Neural crest cell (in vitro differentiated cells): ENCODE data around the gene FAM227B. TPM values are rescaled to one million over a fixed set of nuclear protein-coding genes. Genes with fewer than 3 reads are reported as not detected.
A peak's percentile ranks its signal among the peaks of the same experiment; 100 is the strongest.

Experiments used
- DNase-seq: peaks from one replicate; pipeline ENCODE4 v3.0.0; 2021; ENCODE audit warnings: low read depth, mixed read lengths, low spot score
- H3K27ac Mint-ChIP-seq: one replicate; pipeline ENCODE4 v1.8.0; 2021; ENCODE audit warnings: mild to moderate bottlenecking, mixed read lengths; ENCODE audit not compliant: unreplicated experiment
- H3K27me3 Mint-ChIP-seq: 2 replicates; pipeline ENCODE4 v1.8.0; 2021; ENCODE audit warnings: low read depth, mild to moderate bottlenecking, mixed read lengths
- H3K36me3 Mint-ChIP-seq: 2 replicates; pipeline ENCODE4 v1.8.0; 2021; ENCODE audit warnings: low read depth, mild to moderate bottlenecking, mixed read lengths
- H3K4me1 Mint-ChIP-seq: 2 replicates; pipeline ENCODE4 v1.8.0; 2021; ENCODE audit warnings: mixed read lengths
- H3K4me3 Mint-ChIP-seq: one replicate; pipeline ENCODE4 v1.8.0; 2021; ENCODE audit warnings: mild to moderate bottlenecking, mixed read lengths
- H3K9me3 Mint-ChIP-seq: 2 replicates; pipeline ENCODE4 v1.8.0; 2021; ENCODE audit warnings: mixed read lengths
- total RNA-seq: library from RNA; stranded (reverse); gene quantifications from 2 replicates; pipeline ENCODE4 v1.2.1, GENCODE V29; 2021
- TF ChIP-seq, protein P1 (sequence below): fragments of 200-600 bp; sonication (generic); conservative IDR thresholded peaks from 2 replicates; pipeline ENCODE4 v1.5.0; 2021; ENCODE audit warnings: antibody characterized with exemption, mild to moderate bottlenecking

The FAM227B gene
- total RNA-seq, 1 donor from 2014 or later = 9.0 TPM

DNA sequence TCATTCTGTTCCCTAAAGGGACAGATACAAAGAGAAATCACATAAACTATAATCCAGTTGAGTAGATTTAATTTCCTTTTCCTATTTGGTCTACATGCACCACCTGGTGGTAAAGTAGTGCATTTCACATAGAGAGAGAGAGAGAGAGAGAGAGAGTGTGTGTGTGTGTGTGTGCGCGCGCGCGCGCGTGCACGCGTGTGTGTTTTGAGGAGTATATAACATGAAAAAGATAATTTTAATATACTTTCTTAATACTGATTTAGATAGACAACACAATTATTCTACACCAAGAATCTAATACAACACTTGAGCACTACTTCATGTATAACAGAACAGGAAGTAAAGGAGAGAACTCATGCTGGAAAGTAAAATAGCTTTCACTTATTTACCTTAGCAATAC is 198.6 kb downstream of the FAM227B start:
- H3K27ac Mint-ChIP-seq = no peak overlapping the region
- no peak overlapping the region for H3K4me3 Mint-ChIP-seq
- no peaks in the 10 kb centered on the region for H3K36me3 Mint-ChIP-seq
- H3K9me3 Mint-ChIP-seq = no peaks in the 10 kb centered on the region
- H3K4me1 Mint-ChIP-seq = no peaks in the 10 kb centered on the region
- peak; percentile 35 for DNase-seq
- H3K27me3 Mint-ChIP-seq = no peaks in the 10 kb centered on the region
- TF ChIP-seq, protein P1, sequence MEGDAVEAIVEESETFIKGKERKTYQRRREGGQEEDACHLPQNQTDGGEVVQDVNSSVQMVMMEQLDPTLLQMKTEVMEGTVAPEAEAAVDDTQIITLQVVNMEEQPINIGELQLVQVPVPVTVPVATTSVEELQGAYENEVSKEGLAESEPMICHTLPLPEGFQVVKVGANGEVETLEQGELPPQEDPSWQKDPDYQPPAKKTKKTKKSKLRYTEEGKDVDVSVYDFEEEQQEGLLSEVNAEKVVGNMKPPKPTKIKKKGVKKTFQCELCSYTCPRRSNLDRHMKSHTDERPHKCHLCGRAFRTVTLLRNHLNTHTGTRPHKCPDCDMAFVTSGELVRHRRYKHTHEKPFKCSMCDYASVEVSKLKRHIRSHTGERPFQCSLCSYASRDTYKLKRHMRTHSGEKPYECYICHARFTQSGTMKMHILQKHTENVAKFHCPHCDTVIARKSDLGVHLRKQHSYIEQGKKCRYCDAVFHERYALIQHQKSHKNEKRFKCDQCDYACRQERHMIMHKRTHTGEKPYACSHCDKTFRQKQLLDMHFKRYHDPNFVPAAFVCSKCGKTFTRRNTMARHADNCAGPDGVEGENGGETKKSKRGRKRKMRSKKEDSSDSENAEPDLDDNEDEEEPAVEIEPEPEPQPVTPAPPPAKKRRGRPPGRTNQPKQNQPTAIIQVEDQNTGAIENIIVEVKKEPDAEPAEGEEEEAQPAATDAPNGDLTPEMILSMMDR = peak; percentile 84

DNA sequence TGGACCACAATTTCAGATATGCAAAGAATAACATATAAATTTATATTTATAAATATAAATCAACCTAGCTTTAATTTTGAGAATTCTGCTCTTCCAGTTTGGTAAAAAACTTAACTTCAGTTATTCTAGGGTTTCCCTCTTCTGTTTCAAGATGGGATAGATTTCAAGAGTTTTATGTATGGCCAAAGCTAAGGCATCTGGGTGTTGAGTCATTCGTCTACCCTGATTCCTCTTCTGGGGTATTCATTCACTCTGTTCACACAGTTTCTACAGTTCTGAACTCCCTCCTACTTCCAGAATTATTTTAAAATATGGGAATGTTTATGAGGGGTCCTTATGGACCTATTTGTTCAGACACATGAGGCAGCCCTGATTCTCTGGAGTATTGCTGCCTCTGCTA is 201.8 kb downstream of the FAM227B start:
- no peak overlapping the region for H3K27ac Mint-ChIP-seq
- H3K27me3 Mint-ChIP-seq = no peaks in the 10 kb centered on the region
- TF ChIP-seq, protein P1 = no peak
- no peak overlapping the region for H3K4me3 Mint-ChIP-seq
- no peak for DNase-seq
- H3K9me3 Mint-ChIP-seq = peaks cover 3% of the 10 kb centered on the region
- no peaks in the 10 kb centered on the region for H3K4me1 Mint-ChIP-seq
- no peaks in the 10 kb centered on the region for H3K36me3 Mint-ChIP-seq

DNA sequence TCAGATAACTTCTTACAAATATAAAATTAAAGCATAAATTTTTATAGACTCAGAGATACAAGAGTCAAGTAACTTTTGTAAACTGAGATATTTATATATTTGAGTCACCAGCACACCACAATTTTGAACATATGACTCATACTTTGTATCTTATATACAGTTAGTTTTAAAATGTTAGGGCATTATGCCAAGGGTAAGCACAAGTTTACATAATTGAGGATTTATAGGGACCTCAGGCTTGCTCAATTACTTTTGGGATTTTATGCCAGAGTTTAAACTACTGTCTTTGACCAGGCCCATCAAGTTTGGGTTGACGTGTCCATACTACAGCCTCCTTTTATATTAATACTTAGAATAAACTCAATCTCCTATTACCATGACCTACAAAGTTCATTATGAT is 205.0 kb downstream of the FAM227B start:
- H3K4me3 Mint-ChIP-seq = no peak overlapping the region
- H3K27ac Mint-ChIP-seq = no peak overlapping the region
- DNase-seq = no peak
- TF ChIP-seq, protein P1 = no peak
- H3K36me3 Mint-ChIP-seq = no peaks in the 10 kb centered on the region
- H3K9me3 Mint-ChIP-seq = peaks cover 3% of the 10 kb centered on the region
- no peaks in the 10 kb centered on the region for H3K4me1 Mint-ChIP-seq
- H3K27me3 Mint-ChIP-seq = no peaks in the 10 kb centered on the region

DNA sequence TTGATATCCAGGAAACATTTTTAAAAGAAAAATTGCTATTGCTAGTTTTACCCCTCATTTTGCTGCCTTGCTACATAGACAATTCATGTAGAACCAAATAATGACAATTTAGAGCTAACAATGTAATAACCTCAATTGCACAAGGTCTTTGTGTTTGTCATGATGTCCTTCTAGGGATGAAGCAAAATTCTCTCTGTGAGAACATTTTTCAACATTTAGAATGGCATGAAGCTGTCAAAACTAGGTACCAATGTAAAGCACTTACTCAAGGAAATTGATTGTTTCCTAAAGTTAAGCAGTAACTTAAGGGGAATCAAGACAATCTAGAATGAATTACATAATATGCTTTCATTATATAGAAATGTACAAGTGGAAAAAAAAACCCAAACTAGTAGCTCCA is 205.5 kb downstream of the FAM227B start:
- TF ChIP-seq, protein P1 = no peak
- no peaks in the 10 kb centered on the region for H3K27me3 Mint-ChIP-seq
- no peak overlapping the region for H3K4me3 Mint-ChIP-seq
- DNase-seq = no peak
- peaks cover 3% of the 10 kb centered on the region for H3K9me3 Mint-ChIP-seq
- H3K36me3 Mint-ChIP-seq = no peaks in the 10 kb centered on the region
- no peaks in the 10 kb centered on the region for H3K4me1 Mint-ChIP-seq
- no peak overlapping the region for H3K27ac Mint-ChIP-seq

DNA sequence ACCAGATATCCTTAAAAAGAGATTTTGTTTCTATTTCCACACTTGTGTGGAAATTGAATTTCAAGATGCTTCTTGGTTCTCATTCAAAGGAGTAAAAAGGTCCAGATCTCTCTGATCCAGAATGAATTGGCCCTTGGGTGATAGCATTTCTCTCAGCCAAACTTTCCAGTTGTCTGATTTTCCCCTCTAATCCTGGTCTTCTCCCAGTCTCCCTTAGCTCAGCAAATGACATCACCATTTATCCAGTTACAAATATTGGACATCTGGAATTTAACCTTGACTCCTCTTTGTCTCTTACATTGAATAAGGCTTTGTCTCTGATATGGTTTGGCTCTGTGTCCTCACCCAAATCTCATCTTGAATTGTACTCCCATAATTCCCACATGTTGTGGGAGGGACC is 207.8 kb downstream of the FAM227B start:
- Mint-ChIP-seq H3K36me3 (no peaks in the 10 kb centered on the region), H3K4me1 (no peaks in the 10 kb centered on the region), H3K4me3 (no peak overlapping the region), H3K9me3 (peaks cover 3% of the 10 kb centered on the region), H3K27me3 (no peaks in the 10 kb centered on the region), H3K27ac (no peak overlapping the region)
- no peak for DNase-seq
- TF ChIP-seq, protein P1 = no peak

DNA sequence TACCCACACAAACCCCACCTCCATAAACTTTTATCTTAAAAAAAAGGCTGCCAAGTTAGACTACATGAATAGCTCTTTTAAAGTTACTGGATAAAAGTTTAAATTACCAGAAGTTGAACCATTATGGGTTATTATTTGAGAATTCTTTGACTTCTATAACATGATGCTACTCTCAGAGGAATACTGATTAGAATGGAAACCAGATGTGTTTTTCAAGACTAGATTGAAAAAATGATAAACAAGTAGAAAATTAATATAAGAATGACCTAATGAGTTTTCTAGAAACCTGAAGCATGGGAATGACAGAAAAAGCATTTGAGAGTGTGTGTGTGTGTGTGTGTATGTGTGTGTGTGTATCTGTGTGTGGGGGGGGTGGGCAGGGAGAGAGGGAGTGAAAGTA is 210.0 kb downstream of the FAM227B start:
- Mint-ChIP-seq H3K4me3 (no peak overlapping the region), H3K36me3 (no peaks in the 10 kb centered on the region), H3K4me1 (no peaks in the 10 kb centered on the region), H3K27ac (no peak overlapping the region), H3K27me3 (no peaks in the 10 kb centered on the region), H3K9me3 (no peaks in the 10 kb centered on the region)
- no peak for DNase-seq
- TF ChIP-seq, protein P1 = no peak
